OCI-LY1 (cell line): ENCODE measurements around the gene AQP1.

Experiments
- EZH2 ChIP-seq: fragments of 200-600 bp; sonication (generic), shearing (Covaris generic); IDR thresholded peaks from 2 replicates; pipeline ENCODE4 v1.8.0; 2017; ENCODE audit warnings: borderline replicate concordance, mixed run types, mild to moderate bottlenecking, antibody characterized with exemption, low read length, moderate library complexity, mixed read lengths
- TF ChIP-seq, protein P1 (sequence below): fragments of 200-600 bp; sonication (generic), shearing (Covaris generic); IDR thresholded peaks from 2 replicates; pipeline ENCODE4 v1.5.1; 2017; ENCODE audit warnings: mild to moderate bottlenecking, antibody characterized with exemption, low read length, moderate library complexity, mixed read lengths

DNA sequence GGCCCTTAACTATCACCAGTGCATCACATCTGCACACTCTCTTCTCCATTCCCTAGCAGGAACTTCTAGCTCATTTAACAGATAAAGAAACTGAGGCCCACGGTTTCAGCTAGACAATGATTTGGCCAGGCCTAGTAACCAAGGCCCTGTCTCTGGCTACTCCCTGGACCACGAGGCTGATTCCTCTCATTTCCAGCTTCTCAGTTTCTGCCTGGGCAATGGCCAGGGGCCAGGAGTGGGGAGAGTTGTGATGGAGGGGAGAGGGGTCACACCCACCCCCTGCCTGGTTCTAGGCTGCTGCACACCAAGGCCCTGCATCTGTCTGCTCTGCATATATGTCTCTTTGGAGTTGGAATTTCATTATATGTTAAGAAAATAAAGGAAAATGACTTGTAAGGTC, 13.5 kb downstream of the AQP1 start:
- TF ChIP-seq EZH2: no peak
- TF ChIP-seq, protein P1, sequence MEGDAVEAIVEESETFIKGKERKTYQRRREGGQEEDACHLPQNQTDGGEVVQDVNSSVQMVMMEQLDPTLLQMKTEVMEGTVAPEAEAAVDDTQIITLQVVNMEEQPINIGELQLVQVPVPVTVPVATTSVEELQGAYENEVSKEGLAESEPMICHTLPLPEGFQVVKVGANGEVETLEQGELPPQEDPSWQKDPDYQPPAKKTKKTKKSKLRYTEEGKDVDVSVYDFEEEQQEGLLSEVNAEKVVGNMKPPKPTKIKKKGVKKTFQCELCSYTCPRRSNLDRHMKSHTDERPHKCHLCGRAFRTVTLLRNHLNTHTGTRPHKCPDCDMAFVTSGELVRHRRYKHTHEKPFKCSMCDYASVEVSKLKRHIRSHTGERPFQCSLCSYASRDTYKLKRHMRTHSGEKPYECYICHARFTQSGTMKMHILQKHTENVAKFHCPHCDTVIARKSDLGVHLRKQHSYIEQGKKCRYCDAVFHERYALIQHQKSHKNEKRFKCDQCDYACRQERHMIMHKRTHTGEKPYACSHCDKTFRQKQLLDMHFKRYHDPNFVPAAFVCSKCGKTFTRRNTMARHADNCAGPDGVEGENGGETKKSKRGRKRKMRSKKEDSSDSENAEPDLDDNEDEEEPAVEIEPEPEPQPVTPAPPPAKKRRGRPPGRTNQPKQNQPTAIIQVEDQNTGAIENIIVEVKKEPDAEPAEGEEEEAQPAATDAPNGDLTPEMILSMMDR: no peak
